ENCODE results near the gene CARS2. TPM values are rescaled to one million over a fixed set of nuclear protein-coding genes. Genes with fewer than 3 reads are reported as not detected.

Gene CARS2
- total RNA-seq, 1 experiment from 2014 or later, result 31.9 TPM

DNA sequence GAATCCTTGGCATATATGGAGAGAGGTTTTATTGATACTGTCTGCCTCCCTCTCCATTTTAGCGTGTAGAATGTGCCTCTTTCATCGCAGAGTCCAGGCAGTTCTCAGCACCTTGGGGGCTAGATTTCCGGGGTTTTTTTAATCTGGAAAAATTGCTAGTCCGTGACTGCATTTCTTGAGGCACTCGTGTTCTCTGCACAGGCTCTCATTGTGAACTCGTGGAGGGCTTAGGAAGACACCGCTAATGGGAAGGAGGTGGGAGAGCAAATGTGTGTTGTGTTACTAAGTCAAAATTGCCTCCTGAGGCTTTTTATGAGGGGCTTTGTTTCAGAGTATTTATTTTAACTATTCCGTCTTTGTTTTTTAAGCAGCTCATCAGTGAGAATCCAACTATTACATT, 17.7 kb upstream of the CARS2 start:
- no peak for TF ChIP-seq SIN3A (IDR thresholded peaks at IDR 0.05; ENCODE audit: borderline replicate concordance, insufficient read depth, low read depth, low read length)
- TF ChIP-seq TCF7L2 (IDR thresholded peaks at IDR 0.05; ENCODE audit: low read depth, low read length), result no peak
- TF ChIP-seq, protein P1, sequence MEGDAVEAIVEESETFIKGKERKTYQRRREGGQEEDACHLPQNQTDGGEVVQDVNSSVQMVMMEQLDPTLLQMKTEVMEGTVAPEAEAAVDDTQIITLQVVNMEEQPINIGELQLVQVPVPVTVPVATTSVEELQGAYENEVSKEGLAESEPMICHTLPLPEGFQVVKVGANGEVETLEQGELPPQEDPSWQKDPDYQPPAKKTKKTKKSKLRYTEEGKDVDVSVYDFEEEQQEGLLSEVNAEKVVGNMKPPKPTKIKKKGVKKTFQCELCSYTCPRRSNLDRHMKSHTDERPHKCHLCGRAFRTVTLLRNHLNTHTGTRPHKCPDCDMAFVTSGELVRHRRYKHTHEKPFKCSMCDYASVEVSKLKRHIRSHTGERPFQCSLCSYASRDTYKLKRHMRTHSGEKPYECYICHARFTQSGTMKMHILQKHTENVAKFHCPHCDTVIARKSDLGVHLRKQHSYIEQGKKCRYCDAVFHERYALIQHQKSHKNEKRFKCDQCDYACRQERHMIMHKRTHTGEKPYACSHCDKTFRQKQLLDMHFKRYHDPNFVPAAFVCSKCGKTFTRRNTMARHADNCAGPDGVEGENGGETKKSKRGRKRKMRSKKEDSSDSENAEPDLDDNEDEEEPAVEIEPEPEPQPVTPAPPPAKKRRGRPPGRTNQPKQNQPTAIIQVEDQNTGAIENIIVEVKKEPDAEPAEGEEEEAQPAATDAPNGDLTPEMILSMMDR (IDR thresholded peaks at IDR 0.05), result no peak
- H3K9me3 ChIP-seq (ENCODE audit: control insufficient read depth, insufficient read depth, low read depth, low read length), result no peaks in the 10 kb centered on the region
- H3K27ac ChIP-seq (ENCODE audit: low read length), result no peak overlapping the region
- intact Hi-C loops (cut with micrococcal nuclease; ENCODE audit: unreplicated experiment) (no loop called here), in situ Hi-C loops (cut with HindIII; ENCODE audit: low pct_unique_long_range_greater_than_20kb, low sequenced_read_pairs) (no loop called here)
- no peaks in the 10 kb centered on the region for H3K27me3 ChIP-seq (ENCODE audit: control insufficient read depth, insufficient read depth, low read length)
- no peak overlapping the region for H3K4me3 ChIP-seq (ENCODE audit: low read depth in 2 of 2, low read length in 2 of 2)
- no peaks in the 10 kb centered on the region for H3K36me3 ChIP-seq (ENCODE audit: control insufficient read depth, insufficient read depth, low read length)
- BruUV-seq (replicated peaks), result no TSS peak
- no peaks in the 10 kb centered on the region; the same call in 1 of the 2 replicates for H3K4me1 ChIP-seq (ENCODE audit: control insufficient read depth, insufficient read depth, low read length)
- CTCF ChIA-PET, result no interaction called here
- POLR2A ChIA-PET, result interaction anchor here (0.6 to 0.9 kb wide), 2 partner anchors 11 to 178 kb away, joined by 3 read pairs; no protein-coding TSS in a partner anchor
- ATAC-seq (no peak), DNase-seq (ENCODE audit: low read depth, low spot score) (no peak)

DNA sequence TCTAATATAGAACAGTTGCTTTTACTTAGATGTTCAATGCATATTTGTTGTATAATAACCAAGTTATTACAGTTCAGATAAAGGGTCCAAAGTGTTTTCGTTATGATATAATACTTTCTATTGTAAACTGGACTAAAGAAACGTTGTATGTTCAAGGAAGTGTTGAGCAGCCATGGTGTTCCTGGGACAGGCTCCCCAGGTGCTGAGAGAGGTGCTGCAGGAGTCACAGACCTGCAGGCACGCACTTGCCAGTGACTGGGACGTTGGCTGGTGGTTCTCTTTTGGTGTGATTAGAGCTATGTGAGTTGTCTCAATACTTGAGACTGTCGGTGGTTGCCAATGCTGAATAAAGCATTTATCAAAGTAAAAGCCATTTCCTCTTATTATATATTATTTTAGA, 17.1 kb upstream of the CARS2 start:
- ATAC-seq, result no peak
- H3K4me1 ChIP-seq (ENCODE audit: control insufficient read depth, insufficient read depth, low read length), result no peaks in the 10 kb centered on the region; the same call in 1 of the 2 replicates
- no peak for DNase-seq (ENCODE audit: low read depth, low spot score)
- ChIA-PET CTCF (no interaction called here), POLR2A (interaction anchor here (0.9 kb wide), 1 partner anchor 10 kb away, joined by 3 read pairs; no protein-coding TSS in a partner anchor)
- no peak overlapping the region for H3K27ac ChIP-seq (ENCODE audit: low read length)
- H3K36me3 ChIP-seq (ENCODE audit: control insufficient read depth, insufficient read depth, low read length), result no peaks in the 10 kb centered on the region
- no peaks in the 10 kb centered on the region for H3K27me3 ChIP-seq (ENCODE audit: control insufficient read depth, insufficient read depth, low read length)
- no peak overlapping the region for H3K4me3 ChIP-seq (ENCODE audit: low read depth in 2 of 2, low read length in 2 of 2)
- in situ Hi-C loops (cut with HindIII; ENCODE audit: low pct_unique_long_range_greater_than_20kb, low sequenced_read_pairs) (no loop called here), intact Hi-C loops (cut with micrococcal nuclease; ENCODE audit: unreplicated experiment) (no loop called here)
- TF ChIP-seq, protein P2, sequence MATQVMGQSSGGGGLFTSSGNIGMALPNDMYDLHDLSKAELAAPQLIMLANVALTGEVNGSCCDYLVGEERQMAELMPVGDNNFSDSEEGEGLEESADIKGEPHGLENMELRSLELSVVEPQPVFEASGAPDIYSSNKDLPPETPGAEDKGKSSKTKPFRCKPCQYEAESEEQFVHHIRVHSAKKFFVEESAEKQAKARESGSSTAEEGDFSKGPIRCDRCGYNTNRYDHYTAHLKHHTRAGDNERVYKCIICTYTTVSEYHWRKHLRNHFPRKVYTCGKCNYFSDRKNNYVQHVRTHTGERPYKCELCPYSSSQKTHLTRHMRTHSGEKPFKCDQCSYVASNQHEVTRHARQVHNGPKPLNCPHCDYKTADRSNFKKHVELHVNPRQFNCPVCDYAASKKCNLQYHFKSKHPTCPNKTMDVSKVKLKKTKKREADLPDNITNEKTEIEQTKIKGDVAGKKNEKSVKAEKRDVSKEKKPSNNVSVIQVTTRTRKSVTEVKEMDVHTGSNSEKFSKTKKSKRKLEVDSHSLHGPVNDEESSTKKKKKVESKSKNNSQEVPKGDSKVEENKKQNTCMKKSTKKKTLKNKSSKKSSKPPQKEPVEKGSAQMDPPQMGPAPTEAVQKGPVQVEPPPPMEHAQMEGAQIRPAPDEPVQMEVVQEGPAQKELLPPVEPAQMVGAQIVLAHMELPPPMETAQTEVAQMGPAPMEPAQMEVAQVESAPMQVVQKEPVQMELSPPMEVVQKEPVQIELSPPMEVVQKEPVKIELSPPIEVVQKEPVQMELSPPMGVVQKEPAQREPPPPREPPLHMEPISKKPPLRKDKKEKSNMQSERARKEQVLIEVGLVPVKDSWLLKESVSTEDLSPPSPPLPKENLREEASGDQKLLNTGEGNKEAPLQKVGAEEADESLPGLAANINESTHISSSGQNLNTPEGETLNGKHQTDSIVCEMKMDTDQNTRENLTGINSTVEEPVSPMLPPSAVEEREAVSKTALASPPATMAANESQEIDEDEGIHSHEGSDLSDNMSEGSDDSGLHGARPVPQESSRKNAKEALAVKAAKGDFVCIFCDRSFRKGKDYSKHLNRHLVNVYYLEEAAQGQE (IDR thresholded peaks at IDR 0.05; ENCODE audit: insufficient read depth in 1 of 2, low read depth in 2 of 2, low read length in 1 of 2), result no peak
- no peak for TF ChIP-seq TCF7L2 (IDR thresholded peaks at IDR 0.05; ENCODE audit: low read depth, low read length)
- no peaks in the 10 kb centered on the region for H3K9me3 ChIP-seq (ENCODE audit: control insufficient read depth, insufficient read depth, low read depth, low read length)
- no TSS peak for BruUV-seq (replicated peaks)

DNA sequence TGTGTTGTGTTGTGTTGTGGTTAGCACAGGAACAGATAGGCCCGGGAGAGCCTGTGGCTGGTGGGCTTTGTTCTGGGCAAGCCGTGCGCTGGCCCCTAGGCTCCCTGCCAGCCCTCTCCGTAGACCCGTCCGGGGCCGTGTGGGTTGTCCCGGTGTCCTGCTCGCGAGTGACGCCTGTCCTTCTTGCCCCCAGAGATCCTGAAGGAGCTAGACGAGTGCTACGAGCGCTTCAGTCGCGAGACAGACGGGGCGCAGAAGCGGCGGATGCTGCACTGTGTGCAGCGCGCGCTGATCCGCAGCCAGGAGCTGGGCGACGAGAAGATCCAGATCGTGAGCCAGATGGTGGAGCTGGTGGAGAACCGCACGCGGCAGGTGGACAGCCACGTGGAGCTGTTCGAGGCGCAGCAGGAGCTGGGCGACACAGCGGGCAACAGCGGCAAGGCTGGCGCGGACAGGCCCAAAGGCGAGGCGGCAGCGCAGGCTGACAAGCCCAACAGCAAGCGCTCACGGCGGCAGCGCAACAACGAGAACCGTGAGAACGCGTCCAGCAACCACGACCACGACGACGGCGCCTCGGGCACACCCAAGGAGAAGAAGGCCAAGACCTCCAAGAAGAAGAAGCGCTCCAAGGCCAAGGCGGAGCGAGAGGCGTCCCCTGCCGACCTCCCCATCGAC, 13.3 kb upstream of the CARS2 start:
- Histone ChIP-seq H3K36me3 (ENCODE audit: control insufficient read depth, insufficient read depth, low read length) (peaks cover 7% of the 10 kb centered on the region; the same call in 1 of the 2 replicates), H3K27ac (ENCODE audit: low read length) (no peak overlapping the region), H3K9me3 (ENCODE audit: control insufficient read depth, insufficient read depth, low read depth, low read length) (no peaks in the 10 kb centered on the region), H3K27me3 (ENCODE audit: control insufficient read depth, insufficient read depth, low read length) (no peaks in the 10 kb centered on the region), H3K4me1 (ENCODE audit: control insufficient read depth, insufficient read depth, low read length) (no peaks in the 10 kb centered on the region; the same call in 1 of the 2 replicates), H3K4me3 (ENCODE audit: low read depth in 2 of 2, low read length in 2 of 2) (no peak overlapping the region)
- POLR2A ChIA-PET, result no interaction called here
- DNase-seq (ENCODE audit: low read depth, low spot score), result no peak
- TF ChIP-seq TCF7L2 (IDR thresholded peaks at IDR 0.05; ENCODE audit: low read depth, low read length) (no peak), POLR2AphosphoS5 (IDR thresholded peaks at IDR 0.05; ENCODE audit: low read depth, low read length) (no peak), SIN3A (IDR thresholded peaks at IDR 0.05; ENCODE audit: borderline replicate concordance, insufficient read depth, low read depth, low read length) (no peak)
- TF ChIP-seq, protein P1 (IDR thresholded peaks at IDR 0.05), result no peak
- TF ChIP-seq, protein P2 (IDR thresholded peaks at IDR 0.05; ENCODE audit: insufficient read depth in 1 of 2, low read depth in 2 of 2, low read length in 1 of 2), result no peak
- BruUV-seq (replicated peaks), result no TSS peak
- intact Hi-C loops (cut with micrococcal nuclease; ENCODE audit: unreplicated experiment) (no loop called here), in situ Hi-C loops (cut with HindIII; ENCODE audit: low pct_unique_long_range_greater_than_20kb, low sequenced_read_pairs) (no loop called here)
- no peak for ATAC-seq
- CTCF ChIA-PET, result no interaction called here
